Activated naive CD4-positive, alpha-beta T cell treated with anti-CD3 and anti-CD28 coated beads, Interleukin-2, amount 50 U/mL, for 24 hours (primary cell): ENCODE results near the gene FYB1.
"Not testable (repeated sequence)": the region's sequence is repeated elsewhere in the genome, so short reads cannot be mapped to it uniquely, and the experiment has no call there.

Experiments
- H3K27ac Mint-ChIP-seq: one replicate; pipeline ENCODE4 v1.8.0; 2021; ENCODE audit warnings: mild to moderate bottlenecking, mixed read lengths
- H3K27me3 Mint-ChIP-seq: one replicate; pipeline ENCODE4 v1.8.0; 2021; ENCODE audit warnings: mixed read lengths
- H3K36me3 Mint-ChIP-seq: one replicate; pipeline ENCODE4 v1.8.0; 2021; ENCODE audit warnings: mixed read lengths
- H3K4me1 Mint-ChIP-seq: one replicate; pipeline ENCODE4 v1.8.0; 2021; ENCODE audit warnings: mixed read lengths
- H3K4me3 Mint-ChIP-seq: one replicate; pipeline ENCODE4 v1.8.0; 2021; ENCODE audit warnings: mild to moderate bottlenecking, mixed read lengths
- H3K9me3 Mint-ChIP-seq: one replicate; pipeline ENCODE4 v1.8.0; 2021; ENCODE audit warnings: mixed read lengths

The FYB1 gene

DNA sequence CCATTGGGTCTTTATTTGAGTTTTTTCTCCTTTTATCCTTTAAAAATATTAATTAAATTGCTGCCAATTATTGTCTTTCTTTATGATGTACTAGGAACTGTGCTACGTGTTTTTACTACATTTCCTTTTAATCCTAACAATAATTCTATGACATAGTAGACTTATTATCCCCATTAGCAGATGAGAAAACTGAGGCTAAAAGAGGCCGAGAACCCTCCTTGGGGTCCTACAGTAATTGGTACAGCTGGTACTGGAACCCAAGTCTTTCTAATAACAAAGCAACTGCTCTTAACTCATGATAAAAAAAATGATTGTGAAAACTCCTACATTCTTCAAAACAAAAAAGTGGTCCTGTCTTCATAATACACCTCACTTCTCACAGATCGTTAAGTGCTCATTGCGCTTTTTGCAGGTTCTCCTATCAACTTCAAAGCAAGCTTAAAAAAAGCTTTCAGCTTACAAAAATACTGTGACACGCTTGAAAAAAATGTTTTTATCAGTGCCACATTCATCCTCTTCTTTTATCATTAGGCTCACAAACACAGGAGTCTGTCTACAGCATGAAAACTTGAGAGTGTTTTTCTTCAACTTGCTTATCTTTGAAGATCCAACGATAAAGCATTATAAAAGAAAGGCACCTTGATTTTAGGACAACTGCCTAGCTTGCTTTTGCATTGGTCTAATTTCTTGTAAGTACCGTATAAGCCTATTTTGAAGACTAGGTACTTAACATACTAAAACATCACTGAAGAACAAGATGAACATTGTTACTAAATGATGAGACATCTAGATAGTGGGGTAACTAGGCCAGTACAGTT is 32.4 kb downstream of the FYB1 start:
- Mint-ChIP-seq H3K27me3 (no peaks in the 10 kb centered on the region), H3K4me3 (peak overlapping the region; percentile 86), H3K36me3 (peaks cover 5% of the 10 kb centered on the region), H3K9me3 (no peaks in the 10 kb centered on the region), H3K27ac (peak overlapping the region; percentile 99), H3K4me1 (peaks cover 94% of the 10 kb centered on the region)

DNA sequence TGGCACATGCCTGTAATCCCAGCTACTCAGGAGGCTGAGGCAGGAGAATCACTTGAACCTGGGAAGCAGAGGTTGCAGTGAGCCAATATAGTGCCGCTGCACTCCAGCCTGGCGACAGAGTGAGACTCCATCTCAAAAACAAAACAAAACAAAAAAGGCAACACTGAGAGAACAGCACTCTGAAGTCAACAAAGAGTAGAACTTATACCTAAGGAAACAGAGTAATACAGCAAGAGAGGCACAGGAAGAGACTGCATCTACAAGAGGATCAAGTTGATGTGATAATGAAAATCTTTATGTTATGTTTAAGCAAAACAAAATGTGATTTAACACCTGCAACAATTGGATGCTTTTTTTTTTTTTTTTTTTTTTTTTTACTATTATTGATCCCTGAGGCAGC is 33.1 kb downstream of the FYB1 start:
- Mint-ChIP-seq H3K4me3 (peak overlapping the region; percentile 90), H3K36me3 (peaks cover 6% of the 10 kb centered on the region), H3K4me1 (peaks cover 94% of the 10 kb centered on the region), H3K27me3 (no peaks in the 10 kb centered on the region), H3K27ac (peak overlapping the region; percentile 100), H3K9me3 (no peaks in the 10 kb centered on the region)

DNA sequence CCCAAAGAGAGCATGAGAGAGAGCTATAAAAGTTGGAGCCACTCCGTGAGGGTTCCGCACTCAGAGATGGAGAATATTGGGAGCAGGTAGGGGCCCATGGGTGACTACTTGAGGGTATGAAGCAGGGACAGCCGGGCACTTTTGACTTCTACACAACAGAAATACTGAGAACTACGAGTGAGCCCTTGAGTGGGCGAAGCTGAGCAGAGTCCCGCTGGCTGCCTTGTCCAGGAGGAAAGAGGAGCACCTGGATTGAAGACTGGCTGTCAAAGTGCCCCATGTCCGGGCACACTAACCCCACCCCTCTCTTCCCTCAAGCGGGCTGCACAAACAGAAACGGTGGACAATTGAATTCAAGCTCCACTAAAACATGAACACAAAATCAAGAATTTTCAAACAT is 33.6 kb downstream of the FYB1 start:
- peaks cover 6% of the 10 kb centered on the region for H3K36me3 Mint-ChIP-seq
- H3K9me3 Mint-ChIP-seq = no peaks in the 10 kb centered on the region
- peaks cover 94% of the 10 kb centered on the region for H3K4me1 Mint-ChIP-seq
- no peaks in the 10 kb centered on the region for H3K27me3 Mint-ChIP-seq
- peak overlapping the region; percentile 90 for H3K4me3 Mint-ChIP-seq
- peak overlapping the region; percentile 100 for H3K27ac Mint-ChIP-seq

DNA sequence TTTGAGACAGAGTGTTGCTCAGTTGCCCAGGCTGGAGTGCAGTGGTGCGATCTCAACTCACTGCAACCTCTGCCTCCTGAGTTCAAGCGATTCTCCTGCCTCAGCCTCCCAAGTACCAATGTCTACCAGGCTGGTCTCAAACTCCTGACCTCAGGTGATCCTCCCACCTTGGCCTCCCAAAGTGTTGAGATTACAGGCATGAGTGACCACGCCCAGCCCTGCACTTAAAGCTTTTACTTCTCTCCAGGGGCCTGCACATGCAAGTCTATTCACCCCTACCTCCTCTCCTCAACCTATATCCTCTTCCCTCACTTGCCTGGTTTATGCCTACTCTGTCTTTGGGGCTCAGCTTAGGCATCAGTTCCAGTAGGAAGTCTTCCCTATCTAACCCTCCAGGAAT is 39.8 kb downstream of the FYB1 start:
- not testable (repeated sequence) for H3K27me3 Mint-ChIP-seq, H3K9me3 Mint-ChIP-seq
- Mint-ChIP-seq H3K36me3 (peaks cover 14% of the 10 kb centered on the region), H3K4me3 (peak overlapping the region; percentile 65), H3K27ac (peak overlapping the region; percentile 95), H3K4me1 (peaks cover 91% of the 10 kb centered on the region)

DNA sequence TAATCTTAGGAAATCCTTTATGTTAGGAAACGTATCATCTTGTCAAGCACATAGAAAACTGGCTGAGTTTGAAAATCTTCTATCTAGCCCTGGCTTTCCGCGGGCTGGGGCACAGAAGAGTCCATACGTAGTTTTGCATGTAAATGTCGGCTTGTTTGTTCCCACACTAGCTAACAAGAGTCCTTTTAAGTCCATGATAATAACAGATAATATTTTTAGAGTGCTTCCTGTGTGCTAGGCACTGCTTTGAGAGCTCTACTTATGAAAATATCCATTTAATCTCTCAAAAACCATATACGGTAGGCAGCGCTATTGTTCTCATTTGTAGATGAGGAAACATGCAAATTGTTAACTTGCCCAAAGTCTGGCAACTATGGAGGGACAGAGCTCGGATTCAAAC is 40.5 kb downstream of the FYB1 start:
- H3K27me3 Mint-ChIP-seq = no peaks in the 10 kb centered on the region
- H3K27ac Mint-ChIP-seq = peak overlapping the region; percentile 95
- peak overlapping the region; percentile 65 for H3K4me3 Mint-ChIP-seq
- peaks cover 96% of the 10 kb centered on the region for H3K4me1 Mint-ChIP-seq
- peaks cover 14% of the 10 kb centered on the region for H3K36me3 Mint-ChIP-seq
- H3K9me3 Mint-ChIP-seq = no peaks in the 10 kb centered on the region

DNA sequence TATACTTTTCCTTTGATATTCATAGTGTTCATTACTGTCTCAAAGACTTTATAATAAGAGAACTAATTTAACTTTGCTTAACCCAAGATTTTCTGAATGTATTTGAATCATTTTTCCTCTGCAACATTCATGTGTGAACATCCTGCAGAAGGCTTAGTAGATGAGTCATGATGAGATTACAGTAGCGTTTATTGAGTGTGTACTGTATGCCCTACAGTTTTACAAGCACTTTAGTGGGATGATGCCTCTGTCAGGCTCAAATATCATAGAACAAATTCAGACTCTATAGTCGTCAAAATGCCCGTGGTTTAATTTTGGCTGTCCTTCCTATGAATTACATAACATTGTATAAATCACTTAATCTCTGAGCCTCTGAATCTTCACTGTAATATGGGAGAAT is 41.2 kb downstream of the FYB1 start:
- Mint-ChIP-seq H3K4me3 (peak overlapping the region; percentile 65), H3K27ac (peak overlapping the region; percentile 95), H3K4me1 (peaks cover 96% of the 10 kb centered on the region), H3K27me3 (no peaks in the 10 kb centered on the region), H3K36me3 (peaks cover 17% of the 10 kb centered on the region), H3K9me3 (no peaks in the 10 kb centered on the region)

DNA sequence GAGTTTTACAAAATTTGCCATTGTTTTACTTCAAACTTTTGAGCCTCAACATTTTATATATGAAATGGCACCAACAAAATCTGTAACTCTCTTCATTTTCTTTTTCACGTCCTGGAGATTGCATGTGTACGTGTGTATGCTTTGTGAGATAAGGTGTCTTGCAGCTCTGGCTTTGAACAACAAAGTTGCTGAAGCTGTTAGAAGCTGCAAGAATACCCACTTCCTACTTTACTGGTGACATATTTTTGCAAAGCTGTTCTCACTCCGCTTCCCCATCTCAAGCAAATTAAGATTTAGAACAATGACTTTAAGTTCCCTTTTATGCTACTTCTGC is 41.8 kb downstream of the FYB1 start:
- peak overlapping the region; percentile 65 for H3K4me3 Mint-ChIP-seq

DNA sequence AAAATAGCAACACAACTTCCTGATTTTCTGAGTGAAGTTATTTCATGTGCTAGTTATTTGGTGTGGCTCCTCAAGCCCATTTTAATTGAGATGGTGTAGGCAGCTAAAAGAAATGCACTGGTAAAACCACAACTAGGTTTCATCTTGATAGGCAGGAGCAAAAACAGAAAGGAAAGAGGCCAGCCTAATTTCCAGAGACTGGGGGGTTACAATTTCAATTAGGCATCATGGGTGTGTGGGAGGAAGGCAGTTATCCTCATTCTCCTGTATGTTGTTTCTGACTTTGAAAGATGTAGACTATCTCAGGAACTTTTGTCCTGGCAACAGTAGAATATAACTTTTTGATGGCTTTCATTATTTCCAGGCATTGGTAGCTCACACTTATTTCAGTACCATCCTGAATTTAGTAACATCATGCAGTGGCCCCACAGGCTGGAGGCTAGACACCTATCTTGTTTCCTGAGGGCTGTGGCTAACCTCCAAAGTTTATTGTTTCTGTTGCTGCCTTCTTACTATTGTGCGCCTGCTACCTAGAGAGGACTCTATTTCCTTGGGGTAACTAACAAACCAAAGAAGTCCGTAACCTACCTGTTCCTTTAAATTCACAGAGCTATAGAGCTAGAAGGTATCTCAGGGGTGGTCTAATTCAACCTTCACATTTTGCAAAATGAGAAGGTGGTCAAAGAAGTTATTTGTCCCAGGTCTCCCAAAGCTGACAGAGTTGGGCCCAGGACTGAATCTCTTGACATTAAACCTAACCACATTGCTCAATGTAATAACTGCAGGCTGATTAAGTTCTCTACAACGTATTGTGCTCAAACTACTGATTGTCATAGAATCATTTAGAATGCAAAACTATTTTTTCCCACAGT is 42.4 kb downstream of the FYB1 start:
- no peaks in the 10 kb centered on the region for H3K27me3 Mint-ChIP-seq
- no peaks in the 10 kb centered on the region for H3K9me3 Mint-ChIP-seq
- peak overlapping the region; percentile 65 for H3K4me3 Mint-ChIP-seq
- peaks cover 94% of the 10 kb centered on the region for H3K4me1 Mint-ChIP-seq
- H3K36me3 Mint-ChIP-seq = peaks cover 23% of the 10 kb centered on the region
- peak overlapping the region; percentile 95 for H3K27ac Mint-ChIP-seq

More for the DNA sequence above, 41.8 kb downstream of the FYB1 start:
- Mint-ChIP-seq H3K27me3 (no peaks in the 10 kb centered on the region), H3K36me3 (peaks cover 23% of the 10 kb centered on the region), H3K27ac (peak overlapping the region; percentile 95), H3K4me1 (peaks cover 97% of the 10 kb centered on the region), H3K9me3 (no peaks in the 10 kb centered on the region)

DNA sequence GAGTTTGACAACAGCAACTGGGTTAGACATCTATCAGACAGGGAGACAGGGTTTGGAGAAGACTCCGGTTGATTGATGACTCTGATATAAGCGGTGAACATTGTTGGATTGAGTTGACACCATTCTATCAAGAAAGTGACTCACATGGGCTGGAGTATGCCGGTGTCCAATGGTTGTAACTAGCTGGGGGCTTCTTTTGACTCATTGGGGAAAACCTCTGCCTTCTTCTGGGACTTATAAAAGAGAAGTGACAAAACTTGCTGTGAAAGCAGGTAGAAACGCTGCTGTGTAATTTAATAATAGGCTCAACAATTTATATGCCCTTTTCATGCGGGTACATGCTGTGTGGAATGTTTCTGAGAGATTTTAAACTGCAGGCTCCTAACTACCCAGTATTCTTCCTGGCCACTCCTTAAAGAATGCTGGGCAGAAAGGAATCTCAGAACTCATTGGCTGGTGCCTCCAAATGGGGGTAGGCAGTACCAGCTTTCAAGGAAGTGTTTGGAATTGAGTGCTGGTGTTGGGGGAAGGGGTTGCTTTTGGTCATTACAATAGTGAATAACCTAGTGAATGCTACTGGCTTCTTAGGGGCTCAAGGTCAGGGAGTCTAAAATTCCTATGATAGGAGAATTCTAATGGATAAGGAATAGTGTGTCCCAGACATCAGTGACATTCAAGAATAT is 43.9 kb downstream of the FYB1 start:
- Mint-ChIP-seq H3K27me3 (no peaks in the 10 kb centered on the region), H3K36me3 (peaks cover 27% of the 10 kb centered on the region), H3K4me1 (peaks cover 91% of the 10 kb centered on the region), H3K27ac (peak overlapping the region; percentile 97), H3K9me3 (peaks cover 5% of the 10 kb centered on the region), H3K4me3 (peak overlapping the region; percentile 78)

DNA sequence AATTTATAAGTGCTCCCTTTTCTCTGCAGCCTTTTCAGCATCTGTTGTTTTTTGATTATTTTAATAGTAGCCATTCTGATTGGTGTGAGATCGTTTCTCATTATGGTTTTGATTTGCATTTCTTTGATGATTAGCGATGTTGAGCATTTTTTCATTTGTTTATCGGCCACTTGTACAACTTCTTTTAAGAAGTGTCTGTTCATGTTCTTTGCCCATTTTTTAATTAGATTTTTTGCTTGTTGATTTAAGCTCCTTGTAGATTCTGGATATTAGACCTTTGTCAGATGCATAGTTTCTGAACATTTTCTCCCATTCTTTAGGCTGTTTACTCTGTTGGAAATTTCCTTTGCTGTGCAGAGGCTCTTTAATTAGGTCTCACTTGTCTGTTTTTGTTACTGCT is 46.3 kb downstream of the FYB1 start:
- peaks cover 35% of the 10 kb centered on the region for H3K36me3 Mint-ChIP-seq

DNA sequence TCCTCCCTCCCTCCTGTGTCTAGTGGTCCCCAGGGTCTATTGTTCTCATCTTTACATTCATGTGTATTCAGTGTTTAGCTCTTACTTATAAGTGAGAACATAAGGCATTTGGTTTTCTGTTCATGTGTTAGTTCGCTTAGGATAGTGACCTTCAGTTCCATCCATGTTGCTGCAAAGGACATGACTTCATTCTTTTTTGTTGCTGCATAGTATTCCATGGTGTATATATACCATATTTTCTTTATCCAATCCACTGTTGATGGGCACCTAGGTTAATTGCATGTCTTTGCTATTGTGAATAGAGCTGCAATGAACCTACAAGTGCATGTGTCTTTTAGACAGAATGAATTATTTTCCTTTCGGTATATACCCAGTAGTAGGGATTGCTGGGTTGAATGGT is 46.8 kb downstream of the FYB1 start:
- peak overlapping the region; percentile 97 for H3K27ac Mint-ChIP-seq
- peaks cover 35% of the 10 kb centered on the region for H3K36me3 Mint-ChIP-seq
- H3K4me1 Mint-ChIP-seq = peaks cover 91% of the 10 kb centered on the region
- H3K9me3 Mint-ChIP-seq = peaks cover 7% of the 10 kb centered on the region
- H3K4me3 Mint-ChIP-seq = no peak overlapping the region
- no peaks in the 10 kb centered on the region for H3K27me3 Mint-ChIP-seq

More for the DNA sequence above, 46.3 kb downstream of the FYB1 start:
- peaks cover 91% of the 10 kb centered on the region for H3K4me1 Mint-ChIP-seq
- no peak overlapping the region for H3K4me3 Mint-ChIP-seq
- H3K27me3 Mint-ChIP-seq = no peaks in the 10 kb centered on the region
- peaks cover 7% of the 10 kb centered on the region for H3K9me3 Mint-ChIP-seq
- H3K27ac Mint-ChIP-seq = peak overlapping the region; percentile 97

DNA sequence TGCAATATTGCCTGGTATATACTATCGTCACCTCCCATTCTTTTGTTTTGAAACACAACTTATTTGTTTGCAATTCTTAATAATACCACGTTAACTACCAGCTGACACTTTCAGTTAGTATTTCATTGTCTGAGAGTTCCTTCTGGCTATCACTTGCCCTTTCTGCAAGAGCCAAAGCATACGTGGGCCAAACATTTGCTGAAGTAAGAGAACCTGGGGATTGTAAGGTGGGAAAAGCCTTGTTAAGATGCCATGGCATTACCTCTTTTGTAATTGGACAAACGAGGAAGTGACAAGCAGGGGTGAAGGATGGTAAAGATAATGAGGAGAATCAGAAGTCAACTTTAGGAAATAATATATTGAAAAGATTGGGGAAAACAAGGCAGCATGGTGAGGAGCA is 47.7 kb downstream of the FYB1 start:
- H3K36me3 Mint-ChIP-seq = peaks cover 37% of the 10 kb centered on the region
- peaks cover 7% of the 10 kb centered on the region for H3K9me3 Mint-ChIP-seq
- peak overlapping the region; percentile 38 for H3K27ac Mint-ChIP-seq
- no peak overlapping the region for H3K4me3 Mint-ChIP-seq
- no peaks in the 10 kb centered on the region for H3K27me3 Mint-ChIP-seq
- H3K4me1 Mint-ChIP-seq = peaks cover 91% of the 10 kb centered on the region

DNA sequence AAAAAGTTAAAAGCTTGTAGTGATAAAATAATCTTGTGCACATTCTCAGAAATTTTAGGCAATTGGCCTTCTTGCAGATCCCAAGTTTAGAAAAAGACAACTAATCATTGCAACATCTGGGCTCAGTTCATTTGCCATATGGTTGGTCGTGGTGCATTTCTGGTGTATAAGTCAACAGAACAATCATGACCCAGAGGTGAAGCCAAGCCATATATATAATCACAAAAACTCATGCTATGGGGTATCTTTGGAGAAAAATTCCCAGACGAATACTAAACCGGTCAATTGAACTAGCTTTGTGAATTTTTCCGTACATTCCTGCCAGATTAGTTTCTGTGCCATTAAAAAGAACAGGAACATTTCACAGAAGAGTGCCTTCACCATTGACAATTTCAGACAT is 50.3 kb downstream of the FYB1 start:
- Mint-ChIP-seq H3K27ac (peak overlapping the region; percentile 94), H3K9me3 (peaks cover 7% of the 10 kb centered on the region), H3K4me1 (peaks cover 91% of the 10 kb centered on the region), H3K27me3 (no peaks in the 10 kb centered on the region), H3K36me3 (peaks cover 43% of the 10 kb centered on the region), H3K4me3 (peak overlapping the region; percentile 30)

DNA sequence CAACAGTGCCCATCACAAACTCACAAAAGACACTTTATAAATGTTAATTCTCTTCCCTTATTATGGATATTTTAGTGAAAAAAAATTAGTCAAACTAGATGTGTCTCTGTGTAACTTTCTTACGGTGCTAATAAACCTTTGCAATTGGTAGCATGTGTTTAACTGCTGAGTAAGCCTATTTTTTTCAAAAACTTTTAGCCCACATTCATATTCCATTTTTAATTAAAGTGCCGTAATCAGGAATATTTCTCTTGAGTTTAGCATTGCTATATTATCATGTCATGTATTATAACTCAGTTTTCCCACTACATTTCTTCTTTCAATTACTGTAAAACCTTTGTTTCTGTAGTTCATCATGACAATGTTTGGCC is 51.4 kb downstream of the FYB1 start:
- H3K27ac Mint-ChIP-seq = peak overlapping the region; percentile 93
- peaks cover 91% of the 10 kb centered on the region for H3K4me1 Mint-ChIP-seq
- H3K4me3 Mint-ChIP-seq = peak overlapping the region; percentile 47
- H3K36me3 Mint-ChIP-seq = peaks cover 36% of the 10 kb centered on the region
- peaks cover 7% of the 10 kb centered on the region for H3K9me3 Mint-ChIP-seq
- no peaks in the 10 kb centered on the region for H3K27me3 Mint-ChIP-seq

DNA sequence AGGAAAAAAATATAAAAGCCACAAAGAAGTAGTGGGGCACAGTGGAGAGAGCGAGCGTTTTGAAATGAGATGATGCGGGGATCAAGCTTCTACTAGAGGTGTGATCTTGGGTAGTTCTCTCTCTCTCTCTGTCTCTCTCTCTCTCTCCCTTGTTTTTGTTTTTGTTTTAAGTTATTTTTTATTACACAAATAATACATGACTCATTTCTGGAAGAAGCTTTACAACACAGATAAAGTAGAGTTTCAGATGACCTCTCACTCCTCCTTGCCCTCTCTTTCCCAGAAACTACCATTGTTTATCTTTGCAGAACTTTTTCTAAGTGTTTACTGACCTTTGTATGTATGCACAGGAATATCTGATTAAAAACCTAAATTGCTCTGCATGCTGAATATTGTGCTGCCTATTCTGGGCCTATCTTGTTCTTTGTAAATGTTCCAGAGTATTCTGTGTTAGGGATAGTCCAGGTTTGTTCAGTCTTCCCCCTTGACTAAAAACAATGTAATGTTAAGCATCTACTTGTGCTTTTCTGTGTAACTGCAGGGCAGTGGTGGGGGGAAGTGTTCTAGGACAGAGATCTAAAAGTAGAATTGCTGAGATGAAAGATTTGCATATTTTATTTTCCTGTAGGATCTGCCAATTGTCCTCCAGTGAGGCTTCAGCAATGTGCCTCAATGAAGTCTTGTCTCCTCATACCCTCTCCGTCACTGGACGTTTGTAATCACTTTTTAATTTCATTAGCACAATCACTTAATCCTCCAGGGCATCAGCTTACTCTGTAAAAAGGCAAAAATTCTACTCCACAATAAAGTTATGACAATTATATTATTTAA is 52.0 kb downstream of the FYB1 start:
- H3K36me3 Mint-ChIP-seq = peaks cover 33% of the 10 kb centered on the region
- H3K4me1 Mint-ChIP-seq = peaks cover 87% of the 10 kb centered on the region
- peak overlapping the region; percentile 47 for H3K4me3 Mint-ChIP-seq
- H3K27me3 Mint-ChIP-seq = no peaks in the 10 kb centered on the region
- H3K9me3 Mint-ChIP-seq = peaks cover 7% of the 10 kb centered on the region
- H3K27ac Mint-ChIP-seq = peak overlapping the region; percentile 93
